ENCODE measurements around the gene SH3RF1.

GRCh38 chr4:169311643-169312365 lies 41.0 kb upstream of the SH3RF1 start:
- TF ChIP-seq CTCF (IDR thresholded peaks at IDR 0.05) (peak in 2 of 4 experiments; percentile 27 to 31), POLR2A (IDR thresholded peaks at IDR 0.05) (no peak)

Measured in prostate gland (tissue), 2 donors.